K562 (cell line): Measurements from ENCODE around the gene DTD1. TPM values are rescaled to one million over a fixed set of nuclear protein-coding genes. Genes with fewer than 3 reads are reported as not detected.

Source experiments
- ATAC-seq: fragments of 200-7000 bp; cut with Tn5 transposase; 3 replicates; pipeline ENCODE4 v1.9.1; 2020; ENCODE audit warnings: moderate library complexity
- BruUV-seq: library from RNA; stranded (reverse); fragments of 400-500 nt; replicated peaks from 2 replicates; lab custom pipeline; 2021; lab: Mats Ljungman, UMichigan
- CTCF ChIA-PET: fragments of 300-600 bp; formaldehyde crosslinking; extraction: SDS; loops from one replicate; lab custom pipeline; 2021; ENCODE audit warnings: low intra/inter-chr PET ratio; lab: Yijun Ruan, JAX
- POLR2A ChIA-PET: fragments of 300-600, 350-650 bp; sonication (Branson Sonifier 250); formaldehyde crosslinking; extraction: SDS; loops from one replicate; lab custom pipeline; 2021; ENCODE audit warnings: antibody characterized with exemption, inconsistent platforms; lab: Yijun Ruan, JAX
- DNase-seq, 4 experiments: peaks; one replicate each; pipeline versions ENCODE4 v3.0.0 to v3.0.0-alpha.2; 2011 to 2018; ENCODE audit warnings: low spot score in 3 of 4, mixed read lengths in 3 of 4; ENCODE audit errors: extremely low read depth in 1 of 4
- FAIRE-seq: peaks from 2 replicates; lab custom pipeline; 2011; peaks lifted over from hg19 to GRCh38; lab: Jason Lieb, UNC
- H2AFZ ChIP-seq: 2 replicates; pipeline ENCODE4 v1.6.0; 2011; ENCODE audit warnings: low read depth, low read length, control low read depth, inconsistent platforms
- H3K27ac ChIP-seq: fragments of 200-600 bp; 3 replicates; pipeline ENCODE4 v1.8.0; 2011; ENCODE audit warnings: low read depth, mild to moderate bottlenecking, control low read depth, inconsistent platforms, low read length, moderate library complexity, mixed read lengths; ENCODE audit errors: extremely low read depth
- H3K27me3 ChIP-seq, 2 experiments: fragments of 300-600 bp in 1 of 2; 2 replicates in 1 of 2; 3 replicates in 1 of 2; pipeline versions ENCODE4 v1.6.0 to v1.8.0; 2011; ENCODE audit warnings: inconsistent platforms in 2 of 2, low read length in 2 of 2, mild to moderate bottlenecking in 1 of 2, mixed read lengths in 1 of 2, moderate library complexity in 1 of 2; ENCODE audit not compliant: control insufficient read depth in 2 of 2, insufficient read depth in 2 of 2
- H3K36me3 ChIP-seq: fragments of 300-600 bp; 3 replicates; pipeline ENCODE4 v1.8.0; 2011; ENCODE audit warnings: mild to moderate bottlenecking, low read length, inconsistent platforms; ENCODE audit not compliant: control insufficient read depth, insufficient read depth
- H3K4me1 ChIP-seq, 2 experiments: fragments of 200-600 bp in 1 of 2; replicated peaks in 1 of 2; 2 replicates in 1 of 2; 3 replicates in 1 of 2; pipeline versions ENCODE4 v1.5.1 to v1.8.0; 2011; ENCODE audit warnings: inconsistent platforms in 2 of 2, low read length in 2 of 2, mild to moderate bottlenecking in 1 of 2, mixed read lengths in 1 of 2, moderate library complexity in 1 of 2; ENCODE audit not compliant: control insufficient read depth in 2 of 2, insufficient read depth in 2 of 2
- H3K4me2 ChIP-seq: 2 replicates; pipeline ENCODE4 v1.6.1; 2011; ENCODE audit warnings: low read length, control low read depth, inconsistent platforms, mixed read lengths; ENCODE audit not compliant: insufficient read depth
- H3K4me3 ChIP-seq: fragments of 200-600 bp; sonication (generic), shearing (Covaris generic); 2 replicates; pipeline ENCODE4 v1.5.1; 2016; ENCODE audit warnings: control low read depth, inconsistent platforms
- H3K79me2 ChIP-seq: fragments of 200-600 bp; 3 replicates; pipeline ENCODE4 v1.8.0; 2011; ENCODE audit warnings: low read length, inconsistent platforms; ENCODE audit not compliant: control insufficient read depth, insufficient read depth
- H3K9ac ChIP-seq, 2 experiments: 2 replicates each; pipeline versions ENCODE4 v1.6.0 to v1.6.1; 2011; ENCODE audit warnings: low read depth in 2 of 2, low read length in 2 of 2, control low read depth in 1 of 2, inconsistent platforms in 1 of 2, mild to moderate bottlenecking in 1 of 2, mixed read lengths in 1 of 2; ENCODE audit not compliant: insufficient read depth in 1 of 2
- H3K9me1 ChIP-seq: one replicate; pipeline ENCODE4 v1.6.0; 2011; ENCODE audit warnings: inconsistent platforms, mild to moderate bottlenecking, low read length, moderate library complexity; ENCODE audit not compliant: control insufficient read depth, insufficient read depth
- H3K9me3 ChIP-seq: replicated peaks from 2 replicates; pipeline ENCODE4 v1.5.1; 2011; ENCODE audit warnings: low read depth, low read length, inconsistent platforms; ENCODE audit not compliant: control insufficient read depth, insufficient read depth
- H4K20me1 ChIP-seq: replicated peaks from 2 replicates; pipeline ENCODE4 v1.6.1; 2011; ENCODE audit warnings: low read length, inconsistent platforms, mixed read lengths; ENCODE audit not compliant: control insufficient read depth, insufficient read depth
- CBFB ChIP-seq: sonication (generic); formaldehyde crosslinking; IDR thresholded peaks from 2 replicates; pipeline ENCODE4 v1.4.0; 2020; ENCODE audit warnings: mild to moderate bottlenecking, missing genetic modification reagents
- PHF20 ChIP-seq: fragments of 450-650 bp; IDR thresholded peaks from 2 replicates; pipeline ENCODE4 v1.6.1; 2018; ENCODE audit not compliant: partially characterized antibody
- PYGO2 ChIP-seq: fragments of 450-650 bp; IDR thresholded peaks from 2 replicates; pipeline ENCODE4 v1.6.1; 2016; ENCODE audit warnings: mild to moderate bottlenecking, missing genetic modification characterization, moderate library complexity, missing compliant biosample characterization
- TSC22D4 ChIP-seq: fragments of 450-650 bp; IDR thresholded peaks from 2 replicates; pipeline ENCODE4 v1.6.1; 2016; ENCODE audit warnings: missing genetic modification characterization, missing biosample characterization, control low read depth
- ZNF740 ChIP-seq, 3 experiments: fragments of 200-800 bp in 1 of 3; sonication (Bioruptor generic) in 1 of 3; sonication (generic) in 1 of 3; formaldehyde crosslinking in 1 of 3; IDR thresholded peaks; 2 replicates each; pipeline versions ENCODE4 v1.6.1 to v1.8.0; 2016 to 2022; ENCODE audit warnings: mild to moderate bottlenecking in 2 of 3, missing compliant biosample characterization in 2 of 3, missing genetic modification characterization in 2 of 3, missing genetic modification reagents in 1 of 3
- whole genome bisulfite sequencing: fragments of 100-300 bp; shearing (Covaris generic); methylation state at CpG from one replicate; pipeline ENCODE4 v1.1.6; 2016; ENCODE audit warnings: low coverage, mixed read lengths; ENCODE audit not compliant: insufficient coverage; ENCODE audit errors: missing lambda C conversion rate; 5-methylcytosine and 5-hydroxymethylcytosine counted together
- in situ Hi-C: fragments of 300-500 bp; cut with MboI; formaldehyde crosslinking; loops from 4 replicates; pipeline ENCODE4 v1.15.0; 2018; ENCODE audit warnings: inconsistent platforms, mixed read lengths
- intact Hi-C: fragments of 100-400 bp; cut with micrococcal nuclease; formaldehyde crosslinking; loops from 2 replicates; pipeline ENCODE4 v1.14.2; 2022
- polyA plus RNA-seq, 8 experiments: library from polyadenylated mRNA; depleted of rRNA in 4 of 8; stranded (reverse) in 5 of 8; unstranded in 3 of 8; fragments of >200 nt; fragmentation: Nextera tagmentation in 2 of 8; fragmentation: Illumina TruSeq in 1 of 8; extraction: Ambion mirVana in 2 of 8; extraction: Trizol in 1 of 8; gene quantifications; 2 replicates each; pipeline versions ENCODE4 v1.2.1 to v1.2.3, GENCODE V29; 2011 to 2014; ENCODE audit warnings: inconsistent platforms in 1 of 8, missing spikeins in 1 of 8
- total RNA-seq, 7 experiments: library from RNA; depleted of rRNA in 6 of 7; stranded (reverse); fragments of >200 nt in 6 of 7; fragmentation: Illumina TruSeq in 2 of 7; extraction: Trizol in 2 of 7; gene quantifications; 2 replicates each; pipeline versions ENCODE4 v1.2.1 to v1.2.3, GENCODE V29; 2011 to 2021; ENCODE audit warnings: low replicate concordance in 1 of 7

The DTD1 gene
- total and polyA plus RNA-seq, 9 of the 15 experiments (the other 6 are each of a cell fraction or from before 2014, with no cell fraction given), result 5.7 to 28.6 (median 26.8) TPM

- ATAC-seq (no peak), DNase-seq (no peak), FAIRE-seq (no peak)
- no peaks in the 10 kb centered on the region for H3K27me3 ChIP-seq
- intact Hi-C loops, result loop anchor here (10.0 kb wide), 1 partner anchor 156 kb away; no protein-coding TSS in a partner anchor
- no peaks in the 10 kb centered on the region for H4K20me1 ChIP-seq
- in situ Hi-C loops, result no loop called here
- no peak overlapping the region for H3K27ac ChIP-seq
- no peaks in the 10 kb centered on the region for H3K36me3 ChIP-seq
- no peaks in the 10 kb centered on the region for H3K9me1 ChIP-seq
- H2AFZ ChIP-seq, result no peak overlapping the region
- no peak overlapping the region for H3K4me2 ChIP-seq
- ChIA-PET POLR2A (interaction anchor here (0.8 to 1.3 kb wide), 2 partner anchors 13 to 298 kb away, joined by 3 to 4 read pairs; no protein-coding TSS in a partner anchor), CTCF (no interaction called here)
- no peak overlapping the region for H3K9ac ChIP-seq
- BruUV-seq, result no TSS peak
- no peaks in the 10 kb centered on the region for H3K4me1 ChIP-seq
- WGBS, result 40% methylated on average over 1 of the region's 2 CpGs
- H3K4me3 ChIP-seq, result no peak overlapping the region
- H3K9me3 ChIP-seq, result no peaks in the 10 kb centered on the region
- TF ChIP-seq CBFB (no peak), TSC22D4 (tag) (no peak), PYGO2 (tag) (no peak), PHF20 (no peak), ZNF740 (CRISPR knock-in tag; IDR thresholded peaks at IDR 0.05) (no peak), ZNF740 (tag; IDR thresholded peaks at IDR 0.05) (no peak)
- H3K79me2 ChIP-seq, result no peaks in the 10 kb centered on the region
Measured at GRCh38 chr20:18638768-18639167, 50.9 kb downstream of the DTD1 start.
